ENCODE results near the gene AP5B1. TPM values are rescaled to one million over a fixed set of nuclear protein-coding genes. Genes with fewer than 3 reads are reported as not detected.

Gene AP5B1
- total and polyA plus RNA-seq, 8 donors = 2.9 to 39.0 (median 3.8) TPM

DNA sequence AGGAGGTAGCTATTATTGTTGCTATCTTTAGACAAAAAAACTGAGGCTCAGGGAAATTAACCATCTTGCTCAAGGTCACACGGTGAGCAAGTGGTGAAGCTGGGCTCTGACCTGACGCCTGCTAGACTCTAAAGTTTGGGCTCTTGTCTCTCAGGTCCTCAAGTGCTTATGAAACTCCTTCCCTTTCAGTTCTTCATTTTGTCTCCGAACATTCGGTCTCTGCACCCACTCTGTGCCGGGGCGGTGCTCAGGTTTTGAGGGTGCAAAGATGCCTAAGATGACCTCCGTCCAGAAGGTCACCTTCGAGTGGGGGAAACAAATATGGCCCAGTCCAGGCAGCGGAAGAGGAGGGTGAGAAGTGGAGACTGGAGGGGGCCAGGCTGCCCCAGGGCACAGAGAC lies 22.1 kb upstream of the AP5B1 start:
- no peaks in the 10 kb centered on the region for H3K4me1 ChIP-seq
- no peak overlapping the region for H3K27ac ChIP-seq
- DNase-seq (peak in 1 of 4 donors; percentile 11), ATAC-seq (no peak)
- intact Hi-C loops (cut with DNase I) = no loop called here
- no peaks in the 10 kb centered on the region for H3K36me3 ChIP-seq
- peaks cover 17 to 78% of the 10 kb centered on the region in 2 donors for H3K27me3 ChIP-seq
- TF ChIP-seq, protein P1, sequence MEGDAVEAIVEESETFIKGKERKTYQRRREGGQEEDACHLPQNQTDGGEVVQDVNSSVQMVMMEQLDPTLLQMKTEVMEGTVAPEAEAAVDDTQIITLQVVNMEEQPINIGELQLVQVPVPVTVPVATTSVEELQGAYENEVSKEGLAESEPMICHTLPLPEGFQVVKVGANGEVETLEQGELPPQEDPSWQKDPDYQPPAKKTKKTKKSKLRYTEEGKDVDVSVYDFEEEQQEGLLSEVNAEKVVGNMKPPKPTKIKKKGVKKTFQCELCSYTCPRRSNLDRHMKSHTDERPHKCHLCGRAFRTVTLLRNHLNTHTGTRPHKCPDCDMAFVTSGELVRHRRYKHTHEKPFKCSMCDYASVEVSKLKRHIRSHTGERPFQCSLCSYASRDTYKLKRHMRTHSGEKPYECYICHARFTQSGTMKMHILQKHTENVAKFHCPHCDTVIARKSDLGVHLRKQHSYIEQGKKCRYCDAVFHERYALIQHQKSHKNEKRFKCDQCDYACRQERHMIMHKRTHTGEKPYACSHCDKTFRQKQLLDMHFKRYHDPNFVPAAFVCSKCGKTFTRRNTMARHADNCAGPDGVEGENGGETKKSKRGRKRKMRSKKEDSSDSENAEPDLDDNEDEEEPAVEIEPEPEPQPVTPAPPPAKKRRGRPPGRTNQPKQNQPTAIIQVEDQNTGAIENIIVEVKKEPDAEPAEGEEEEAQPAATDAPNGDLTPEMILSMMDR (IDR thresholded peaks at IDR 0.05) = no peak
- H3K4me3 ChIP-seq = no peak overlapping the region
- H3K9me3 ChIP-seq = no peaks in the 10 kb centered on the region

DNA sequence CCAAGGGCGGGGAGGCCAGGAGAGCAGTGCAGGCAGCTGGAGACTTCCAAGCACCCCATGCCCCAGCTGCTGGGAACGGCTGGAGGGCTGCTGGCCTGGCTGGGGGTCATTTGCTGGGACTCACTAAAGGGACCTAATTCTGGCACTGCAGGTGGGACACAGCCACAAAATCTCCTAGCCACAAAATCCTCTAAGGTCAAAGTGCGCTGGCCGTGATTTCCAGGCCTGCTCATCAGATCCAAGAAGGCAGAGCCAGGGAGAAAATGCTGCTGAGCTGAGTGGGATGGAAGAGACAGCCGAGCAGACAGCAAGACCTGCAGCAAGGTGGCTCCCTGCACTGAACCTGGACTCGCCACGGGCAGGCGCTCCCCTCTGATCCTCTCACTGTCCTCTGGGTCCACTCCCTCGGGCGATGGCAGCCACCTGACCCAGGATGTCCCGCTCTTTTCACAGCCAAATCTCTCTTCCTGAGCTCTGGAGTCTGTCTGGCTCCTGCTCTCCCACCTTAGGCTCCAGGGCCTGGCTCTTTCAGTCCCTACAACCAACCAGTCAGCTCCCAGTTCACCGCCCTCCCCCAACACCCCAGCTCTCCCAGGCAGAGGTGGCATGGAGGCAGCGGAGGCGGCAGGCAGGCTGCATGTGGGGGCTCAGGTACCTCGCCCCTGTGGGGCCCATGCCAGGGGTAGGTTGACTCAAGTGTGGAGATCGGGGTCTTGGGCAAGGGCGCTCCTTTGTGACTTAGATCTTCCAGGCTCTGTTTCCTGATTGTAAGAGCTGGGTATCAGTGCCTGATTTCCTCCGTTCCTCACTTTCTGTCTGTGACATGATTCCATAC lies 20.6 kb upstream of the AP5B1 start:
- Histone ChIP-seq H3K27me3 (peaks cover 17 to 76% of the 10 kb centered on the region in 2 donors), H3K36me3 (no peaks in the 10 kb centered on the region), H3K27ac (no peak overlapping the region), H3K9me3 (no peaks in the 10 kb centered on the region), H3K4me1 (no peaks in the 10 kb centered on the region), H3K4me3 (no peak overlapping the region)
- TF ChIP-seq, protein P1 (IDR thresholded peaks at IDR 0.05) = no peak
- no peak for DNase-seq
- ATAC-seq = no peak
- intact Hi-C loops (cut with DNase I) = no loop called here

DNA sequence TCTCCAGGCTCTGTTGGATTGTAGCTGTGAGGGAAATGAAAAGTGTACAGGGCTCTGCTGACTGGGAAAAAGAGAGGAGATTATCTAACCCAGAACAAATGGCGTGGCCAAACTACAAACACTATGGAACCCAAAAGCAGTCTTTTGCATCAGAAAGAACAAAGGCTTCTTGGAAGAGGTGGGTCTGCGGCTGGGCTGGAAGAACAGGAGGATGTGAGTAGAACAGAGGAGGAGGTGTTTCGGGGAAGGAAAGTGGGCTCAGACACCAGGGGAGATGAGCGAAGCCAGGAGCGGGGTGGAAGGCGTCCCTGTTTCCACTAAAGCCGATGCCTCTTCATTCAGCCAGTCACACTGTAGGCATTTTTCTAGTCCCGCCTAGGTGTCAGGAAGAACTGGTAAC lies 18.1 kb upstream of the AP5B1 start:
- intact Hi-C loops (cut with DNase I) = no loop called here
- DNase-seq = no peak
- H3K4me3 ChIP-seq = no peak overlapping the region
- H3K27me3 ChIP-seq = peaks cover 12 to 54% of the 10 kb centered on the region in 2 donors
- no peak overlapping the region for H3K27ac ChIP-seq
- no peak for ATAC-seq
- H3K36me3 ChIP-seq = no peaks in the 10 kb centered on the region
- no peaks in the 10 kb centered on the region for H3K4me1 ChIP-seq
- TF ChIP-seq, protein P1 (IDR thresholded peaks at IDR 0.05) = no peak
- H3K9me3 ChIP-seq = no peaks in the 10 kb centered on the region

DNA sequence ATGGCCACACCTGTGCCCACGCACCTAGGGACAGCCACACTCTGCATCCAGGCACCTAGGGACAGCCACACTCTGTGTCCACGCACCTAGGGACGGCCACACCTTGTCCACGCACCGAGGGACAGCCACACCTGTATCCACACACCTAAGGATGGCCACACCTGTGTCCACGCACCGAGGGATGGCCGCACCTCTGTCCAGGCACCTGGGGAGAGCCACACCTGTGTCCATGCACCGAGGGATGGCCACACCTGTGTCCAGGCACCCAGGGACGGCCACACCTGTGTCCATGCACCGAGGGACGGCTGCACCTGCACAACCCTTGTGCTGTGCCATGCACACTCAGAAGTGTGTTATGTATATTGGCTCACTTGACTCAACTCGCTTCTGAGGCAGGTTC lies 16.9 kb upstream of the AP5B1 start:
- no peak overlapping the region for H3K4me3 ChIP-seq
- intact Hi-C loops (cut with DNase I) = no loop called here
- DNase-seq = no peak
- no peaks in the 10 kb centered on the region for H3K36me3 ChIP-seq
- peaks cover under 1 to 51% of the 10 kb centered on the region in 2 donors for H3K27me3 ChIP-seq
- ATAC-seq = no peak
- no peaks in the 10 kb centered on the region for H3K4me1 ChIP-seq
- no peaks in the 10 kb centered on the region for H3K9me3 ChIP-seq
- TF ChIP-seq, protein P1 (IDR thresholded peaks at IDR 0.05) = no peak
- H3K27ac ChIP-seq = no peak overlapping the region

DNA sequence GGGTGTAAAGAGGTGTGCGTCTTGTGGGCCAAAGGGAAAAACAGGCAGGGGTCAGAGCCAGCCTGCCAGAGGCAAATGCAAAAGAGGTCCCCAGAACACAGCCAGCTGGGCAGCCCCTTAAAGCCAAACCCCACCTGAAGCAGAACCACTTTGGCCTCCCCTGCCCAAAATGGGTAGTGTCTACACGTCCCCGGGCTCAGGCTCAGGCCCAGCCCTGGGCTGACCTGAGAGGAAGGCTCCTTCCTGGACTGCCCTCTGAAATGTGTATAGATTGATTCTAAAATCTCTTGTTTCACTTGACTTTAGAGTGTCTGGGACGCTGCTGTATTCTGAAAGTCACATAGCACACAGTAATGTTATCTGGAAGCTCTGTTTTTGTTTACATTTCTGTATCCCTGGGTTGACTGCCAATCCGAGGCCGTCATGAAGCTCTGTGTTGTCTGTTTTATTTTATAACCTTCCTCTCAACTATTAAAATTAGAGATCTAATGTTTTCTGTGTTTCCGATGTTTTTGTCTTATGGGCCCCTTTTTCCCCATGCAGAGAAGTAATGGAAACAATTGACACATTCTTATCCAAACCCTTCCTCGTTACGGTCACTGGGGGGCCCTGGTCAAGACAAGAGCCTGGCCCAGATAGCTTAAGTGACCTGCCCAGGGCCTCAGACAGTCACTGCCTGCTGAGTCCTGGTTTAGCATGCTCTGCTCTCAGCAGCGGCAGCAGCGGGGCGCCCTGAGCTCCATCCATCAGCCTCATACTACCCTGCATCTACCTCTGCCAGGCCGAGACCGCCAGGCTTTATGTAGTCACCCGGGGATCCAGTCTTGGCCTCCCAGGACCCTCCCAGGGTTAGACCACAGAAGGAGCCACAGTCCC lies 16.2 kb upstream of the AP5B1 start:
- DNase-seq = peak in 3 of 4 donors; percentile 20 to 55 (median 49)
- Histone ChIP-seq H3K9me3 (no peaks in the 10 kb centered on the region), H3K4me3 (no peak overlapping the region), H3K36me3 (no peaks in the 10 kb centered on the region), H3K27ac (no peak overlapping the region), H3K4me1 (peaks cover 0 to under 1% of the 10 kb centered on the region in 2 donors), H3K27me3 (peaks cover 0 to 43% of the 10 kb centered on the region in 2 donors)
- no peak for ATAC-seq
- intact Hi-C loops (cut with DNase I) = no loop called here
- TF ChIP-seq, protein P1 (IDR thresholded peaks at IDR 0.05) = no peak
